Measurements from ENCODE around the gene STIM2.

STIM2 gene

GRCh38 chr4:26907731-26908599, 47.3 kb downstream of the STIM2 start:
- TF ChIP-seq CTCF (IDR thresholded peaks at IDR 0.05; ENCODE audit: low read depth, low read length, missing control alignments): no peak
- no peak for DNase-seq (ENCODE audit: extremely low read depth, low read depth)
- H3K4me3 ChIP-seq (replicated peaks; ENCODE audit: low read depth, low read length): no peak overlapping the region

GRCh38 chr4:26909369-26909768, 48.7 kb downstream of the STIM2 start:
- no peak for TF ChIP-seq CTCF (IDR thresholded peaks at IDR 0.05; ENCODE audit: low read depth, low read length, missing control alignments)
- no peak overlapping the region for H3K4me3 ChIP-seq (replicated peaks; ENCODE audit: low read depth, low read length)
- DNase-seq (ENCODE audit: extremely low read depth, low read depth): no peak

- no peak overlapping the region for H3K4me3 ChIP-seq (replicated peaks; ENCODE audit: low read depth, low read length)
- no peak for TF ChIP-seq CTCF (IDR thresholded peaks at IDR 0.05; ENCODE audit: low read depth, low read length, missing control alignments)
- no peak for DNase-seq (ENCODE audit: extremely low read depth, low read depth)
Measured at GRCh38 chr4:26911254-26911653, 50.6 kb downstream of the STIM2 start.

DNA sequence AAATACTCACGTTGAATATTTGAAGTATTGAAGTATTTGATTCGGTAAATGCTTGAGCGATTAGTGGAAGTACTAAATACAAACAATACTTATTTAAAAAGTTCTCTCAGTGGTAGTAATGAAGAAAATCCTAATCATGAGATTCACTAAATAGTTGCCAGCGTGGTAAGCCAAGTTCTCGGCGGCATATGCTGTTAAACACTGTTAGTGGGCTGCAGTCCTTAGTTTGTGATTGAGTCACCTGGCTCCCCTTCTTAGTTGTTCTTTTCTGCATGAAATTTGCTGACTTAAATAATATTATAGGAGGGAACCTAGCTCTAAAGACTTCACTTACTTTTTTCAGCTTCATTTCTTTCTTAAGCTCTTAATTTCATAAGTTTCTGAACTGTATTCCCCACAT, 51.4 kb downstream of the STIM2 start:
- no peak for TF ChIP-seq CTCF (IDR thresholded peaks at IDR 0.05; ENCODE audit: low read depth, low read length, missing control alignments)
- H3K4me3 ChIP-seq (replicated peaks; ENCODE audit: low read depth, low read length): no peak overlapping the region
- no peak for DNase-seq (ENCODE audit: extremely low read depth, low read depth)

GRCh38 chr4:26912810-26913209, 52.2 kb downstream of the STIM2 start:
- TF ChIP-seq CTCF (IDR thresholded peaks at IDR 0.05; ENCODE audit: low read depth, low read length, missing control alignments): no peak
- no peak for DNase-seq (ENCODE audit: extremely low read depth, low read depth)
- no peak overlapping the region for H3K4me3 ChIP-seq (replicated peaks; ENCODE audit: low read depth, low read length)

DNA sequence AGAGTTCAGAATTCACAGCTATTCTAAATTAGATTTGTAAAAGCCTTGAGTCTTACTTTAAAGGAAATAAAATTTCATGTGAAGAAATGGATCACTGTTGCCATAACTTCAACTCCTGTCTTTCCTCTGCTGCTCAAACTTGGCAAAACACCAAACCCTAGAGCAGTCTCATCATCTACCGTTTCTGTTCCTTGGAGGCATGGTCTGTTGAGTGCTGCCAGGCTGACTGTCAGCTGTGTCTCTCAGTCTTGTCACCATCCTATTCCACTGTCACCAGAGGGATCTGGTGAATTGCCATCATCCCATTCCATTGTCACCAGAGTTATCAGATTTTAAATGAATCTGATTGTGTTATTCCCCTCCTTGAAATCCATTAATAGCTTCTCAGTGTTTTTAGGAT, 55.6 kb downstream of the STIM2 start:
- H3K4me3 ChIP-seq (replicated peaks; ENCODE audit: low read depth, low read length): no peak overlapping the region
- TF ChIP-seq CTCF (IDR thresholded peaks at IDR 0.05; ENCODE audit: low read depth, low read length, missing control alignments): no peak
- no peak for DNase-seq (ENCODE audit: extremely low read depth, low read depth)
